Muscle of back (tissue), 11 donors: Measurements from ENCODE around the gene MUC5B. TPM values are rescaled to one million over a fixed set of nuclear protein-coding genes. Genes with fewer than 3 reads are reported as not detected.
"Not testable (repeated sequence)": the region's sequence is repeated elsewhere in the genome, so short reads cannot be mapped to it uniquely, and the experiment has no call there.

ENCODE experiments used
- DNase-seq, 3 donors: peaks; one replicate each; pipeline versions ENCODE4 v3.0.0 to v3.0.0-alpha.2; 2013
- polyA plus RNA-seq, 10 donors: library from polyadenylated mRNA; unstranded; fragments of 120-200 nt; gene quantifications; one replicate each; pipeline ENCODE4 v1.2.1, GENCODE V29; 2013; ENCODE audit not compliant: insufficient read length in 10 of 10

The MUC5B gene
- polyA plus RNA-seq, 10 donors, result 0.01 to 0.36 (median 0.03) TPM; not detected in 2

- DNase-seq, result not testable (repeated sequence)
These were observed 20.7 kb downstream of the MUC5B start for GRCh38 chr11:1243521-1243920.

GRCh38 chr11:1244557-1244956, 21.7 kb downstream of the MUC5B start:
- DNase-seq, result not testable (repeated sequence)

GRCh38 chr11:1245717-1246116, 22.9 kb downstream of the MUC5B start:
- DNase-seq, result not testable (repeated sequence)

- not testable (repeated sequence) for DNase-seq
These were observed 23.4 kb downstream of the MUC5B start for GRCh38 chr11:1246301-1246700.

GRCh38 chr11:1247026-1247425, 24.2 kb downstream of the MUC5B start:
- DNase-seq, result not testable (repeated sequence)

- not testable (repeated sequence) for DNase-seq
These were observed 26.1 kb downstream of the MUC5B start for GRCh38 chr11:1248951-1249350.

GRCh38 chr11:1250411-1250810, 27.5 kb downstream of the MUC5B start:
- not testable (repeated sequence) for DNase-seq

- no peak for DNase-seq
These were observed 28.4 kb downstream of the MUC5B start for GRCh38 chr11:1251236-1251770.

GRCh38 chr11:1252371-1253102, 29.7 kb downstream of the MUC5B start:
- no peak for DNase-seq

GRCh38 chr11:1253103-1253485, 30.2 kb downstream of the MUC5B start:
- DNase-seq, result no peak

GRCh38 chr11:1254086-1254648, 31.3 kb downstream of the MUC5B start:
- no peak for DNase-seq

GRCh38 chr11:1254733-1255132, 31.9 kb downstream of the MUC5B start:
- no peak for DNase-seq

- DNase-seq, result no peak
These were observed 32.3 kb downstream of the MUC5B start for GRCh38 chr11:1255151-1255550.

- DNase-seq, result no peak
These were observed 33.6 kb downstream of the MUC5B start for GRCh38 chr11:1256257-1257045.

GRCh38 chr11:1257366-1257765, 34.5 kb downstream of the MUC5B start:
- no peak for DNase-seq

GRCh38 chr11:1257916-1258315, 35.0 kb downstream of the MUC5B start:
- DNase-seq, result no peak

- DNase-seq, result no peak
These were observed 35.7 kb downstream of the MUC5B start for GRCh38 chr11:1258401-1259075.

- DNase-seq, result no peak
These were observed 36.2 kb downstream of the MUC5B start for GRCh38 chr11:1259076-1259461.

GRCh38 chr11:1259561-1259960, 36.7 kb downstream of the MUC5B start:
- no peak for DNase-seq

GRCh38 chr11:1260023-1260501, 37.2 kb downstream of the MUC5B start:
- no peak for DNase-seq

GRCh38 chr11:1260620-1261019, 37.8 kb downstream of the MUC5B start:
- DNase-seq, result no peak
